Measurements from ENCODE around the gene PCYT2. TPM values are rescaled to one million over a fixed set of nuclear protein-coding genes. Genes with fewer than 3 reads are reported as not detected.

The PCYT2 gene
- total RNA-seq, 1 donor: 67.0 TPM

DNA sequence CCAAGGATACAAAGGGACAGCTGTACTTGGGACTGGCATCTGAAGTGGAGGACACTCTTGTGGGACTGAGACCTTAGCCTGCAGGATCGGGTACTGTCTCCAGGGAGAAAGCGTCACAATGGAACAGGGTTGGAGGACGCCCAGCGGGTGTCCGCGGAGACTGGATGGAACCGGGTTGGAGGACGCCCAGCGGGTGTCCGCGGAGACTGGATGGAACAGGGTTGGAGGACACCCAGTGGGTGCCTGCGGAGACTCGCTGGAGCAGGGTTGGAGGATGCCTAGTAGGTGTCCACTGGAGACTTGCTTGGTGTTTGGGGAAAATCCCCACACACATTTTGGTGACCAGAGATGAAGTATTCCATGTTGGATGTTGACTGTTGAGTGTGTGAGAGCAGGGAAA, 36.0 kb upstream of the PCYT2 start, which contains the start of gene MYADML2:
TSS of gene MYADML2 (minus strand) at position 45 of the 400 bp plus-strand sequence. CDS start 5,492 bp downstream, outside the sequence.
- TF ChIP-seq, protein P1, sequence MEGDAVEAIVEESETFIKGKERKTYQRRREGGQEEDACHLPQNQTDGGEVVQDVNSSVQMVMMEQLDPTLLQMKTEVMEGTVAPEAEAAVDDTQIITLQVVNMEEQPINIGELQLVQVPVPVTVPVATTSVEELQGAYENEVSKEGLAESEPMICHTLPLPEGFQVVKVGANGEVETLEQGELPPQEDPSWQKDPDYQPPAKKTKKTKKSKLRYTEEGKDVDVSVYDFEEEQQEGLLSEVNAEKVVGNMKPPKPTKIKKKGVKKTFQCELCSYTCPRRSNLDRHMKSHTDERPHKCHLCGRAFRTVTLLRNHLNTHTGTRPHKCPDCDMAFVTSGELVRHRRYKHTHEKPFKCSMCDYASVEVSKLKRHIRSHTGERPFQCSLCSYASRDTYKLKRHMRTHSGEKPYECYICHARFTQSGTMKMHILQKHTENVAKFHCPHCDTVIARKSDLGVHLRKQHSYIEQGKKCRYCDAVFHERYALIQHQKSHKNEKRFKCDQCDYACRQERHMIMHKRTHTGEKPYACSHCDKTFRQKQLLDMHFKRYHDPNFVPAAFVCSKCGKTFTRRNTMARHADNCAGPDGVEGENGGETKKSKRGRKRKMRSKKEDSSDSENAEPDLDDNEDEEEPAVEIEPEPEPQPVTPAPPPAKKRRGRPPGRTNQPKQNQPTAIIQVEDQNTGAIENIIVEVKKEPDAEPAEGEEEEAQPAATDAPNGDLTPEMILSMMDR (IDR thresholded peaks at IDR 0.05; ENCODE audit: extremely low read depth, low read depth, low read length): no peak
- no peak within 1 kb of the TSS for H3K4me3 ChIP-seq (ENCODE audit: insufficient read depth, low read length)

DNA sequence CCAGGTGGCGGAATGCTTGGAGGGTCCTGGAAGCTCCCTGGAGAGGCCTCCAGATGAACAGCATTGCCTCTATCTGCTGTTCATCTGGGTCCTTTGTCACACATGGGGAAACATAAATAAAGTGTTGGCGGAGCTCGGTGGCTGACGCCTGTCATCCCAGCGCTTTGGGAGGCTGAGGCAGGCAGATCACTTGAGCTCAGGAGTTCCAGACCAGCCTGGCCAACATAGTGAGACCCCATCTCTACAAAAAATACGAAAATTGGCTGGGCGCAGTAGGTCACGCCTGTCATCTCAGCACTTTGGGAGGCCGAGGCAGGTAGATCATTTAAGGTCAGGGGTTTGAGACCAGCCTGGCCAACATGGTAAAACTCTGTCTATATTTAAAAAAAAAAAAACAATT, 33.7 kb upstream of the PCYT2 start:
- Histone ChIP-seq H2AFZ (ENCODE audit: low read length) (no peak overlapping the region), H3K4me2 (ENCODE audit: insufficient read depth, low read length) (no peak overlapping the region), H3K27ac (ENCODE audit: low read depth, low read length) (no peak overlapping the region), H3K27me3 (ENCODE audit: insufficient read depth, low read length) (peaks cover 7% of the 10 kb centered on the region), H3K36me3 (ENCODE audit: insufficient read depth, low read length) (no peaks in the 10 kb centered on the region), H3K9me3 (ENCODE audit: low read depth, low read length) (no peaks in the 10 kb centered on the region), H3K79me2 (ENCODE audit: insufficient read depth, low read length) (no peaks in the 10 kb centered on the region), H3K4me3 (ENCODE audit: insufficient read depth, low read length) (no peak overlapping the region), H3K4me1 (ENCODE audit: insufficient read depth, low read length) (no peaks in the 10 kb centered on the region), H4K20me1 (ENCODE audit: insufficient read depth, low read length) (no peaks in the 10 kb centered on the region)
- no peak for DNase-seq (ENCODE audit: insufficient read length, low spot score, missing footprints)
- TF ChIP-seq, protein P1 (IDR thresholded peaks at IDR 0.05; ENCODE audit: extremely low read depth, low read depth, low read length): no peak

More for the DNA sequence above, 36.0 kb upstream of the PCYT2 start, which contains the start of gene MYADML2:
- H3K36me3 ChIP-seq (ENCODE audit: insufficient read depth, low read length): no peaks in the 10 kb centered on the region
- no peaks in the 10 kb centered on the region for H3K9me3 ChIP-seq (ENCODE audit: low read depth, low read length)
- no peak for DNase-seq (ENCODE audit: insufficient read length, low spot score, missing footprints)
- H3K4me1 ChIP-seq (ENCODE audit: insufficient read depth, low read length): no peaks in the 10 kb centered on the region
- no peak within 1 kb of the TSS for H3K4me2 ChIP-seq (ENCODE audit: insufficient read depth, low read length)
- H3K27me3 ChIP-seq (ENCODE audit: insufficient read depth, low read length): peaks cover 7% of the 10 kb centered on the region
- no peak within 1 kb of the TSS for H2AFZ ChIP-seq (ENCODE audit: low read length)
- no peaks in the 10 kb centered on the region for H3K79me2 ChIP-seq (ENCODE audit: insufficient read depth, low read length)
- H4K20me1 ChIP-seq (ENCODE audit: insufficient read depth, low read length): no peaks in the 10 kb centered on the region
- H3K27ac ChIP-seq (ENCODE audit: low read depth, low read length): no peak within 1 kb of the TSS

DNA sequence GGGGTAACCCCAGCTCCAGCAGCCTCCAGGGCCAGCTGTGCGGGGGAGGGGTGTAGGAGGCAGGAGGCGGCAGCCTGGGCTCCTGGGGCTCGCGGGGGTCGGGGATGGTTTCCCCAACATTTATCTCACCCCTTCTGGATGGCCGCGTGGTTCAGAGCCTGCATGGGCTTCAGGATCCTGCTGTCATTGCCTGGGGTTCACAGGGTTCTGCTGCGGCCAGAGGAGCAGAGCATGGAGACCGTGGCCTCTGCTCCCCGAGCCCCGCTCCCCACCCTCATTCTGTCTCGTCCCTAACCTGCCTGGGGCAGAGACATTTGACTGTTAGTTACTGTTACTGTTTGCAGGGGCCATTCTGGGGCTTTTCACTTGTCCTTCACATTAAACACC, 31.0 kb upstream of the PCYT2 start:
- Histone ChIP-seq H3K4me1 (ENCODE audit: insufficient read depth, low read length) (no peaks in the 10 kb centered on the region), H3K4me3 (ENCODE audit: insufficient read depth, low read length) (no peak overlapping the region), H3K36me3 (ENCODE audit: insufficient read depth, low read length) (no peaks in the 10 kb centered on the region), H3K27me3 (ENCODE audit: insufficient read depth, low read length) (peaks cover 7% of the 10 kb centered on the region), H4K20me1 (ENCODE audit: insufficient read depth, low read length) (no peaks in the 10 kb centered on the region), H3K27ac (ENCODE audit: low read depth, low read length) (no peak overlapping the region), H3K9me3 (ENCODE audit: low read depth, low read length) (no peaks in the 10 kb centered on the region), H3K4me2 (ENCODE audit: insufficient read depth, low read length) (no peak overlapping the region), H3K79me2 (ENCODE audit: insufficient read depth, low read length) (no peaks in the 10 kb centered on the region), H2AFZ (ENCODE audit: low read length) (no peak overlapping the region)
- TF ChIP-seq, protein P1 (IDR thresholded peaks at IDR 0.05; ENCODE audit: extremely low read depth, low read depth, low read length): no peak
- DNase-seq (ENCODE audit: insufficient read length, low spot score, missing footprints): no peak

DNA sequence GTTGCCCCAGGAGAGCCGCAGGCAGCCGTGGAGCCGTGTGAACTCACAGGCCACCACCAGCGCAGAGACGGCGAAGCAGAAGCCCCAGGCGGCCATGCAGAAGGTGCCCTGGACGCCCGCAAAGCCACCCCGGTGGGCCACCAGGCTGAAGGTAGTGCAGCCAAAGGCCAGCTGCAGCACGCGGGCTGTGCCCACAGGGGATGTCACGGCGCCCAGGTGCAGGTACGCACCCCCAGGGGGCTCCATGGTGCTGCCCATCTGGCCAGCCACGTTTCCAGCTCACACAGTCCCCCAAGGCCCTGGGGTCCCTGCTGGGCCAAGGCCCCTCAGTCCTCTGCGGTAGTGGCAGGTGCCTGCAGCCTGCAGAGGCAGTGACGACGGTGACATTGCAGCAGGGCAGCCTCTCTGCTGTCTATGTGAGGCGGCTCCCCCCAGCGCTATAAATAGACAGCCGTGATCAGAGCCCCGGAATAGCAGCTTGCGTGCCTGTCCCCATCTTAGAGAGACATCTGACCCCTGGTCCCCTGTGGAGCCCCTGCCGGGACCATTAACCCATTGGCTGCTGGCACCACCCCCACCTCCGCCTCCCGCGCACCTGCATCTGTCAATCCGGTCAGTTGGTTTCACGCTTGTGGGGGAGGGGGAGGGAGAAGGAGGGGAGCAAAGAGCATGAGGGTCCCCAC, 30.4 kb upstream of the PCYT2 start:
- Histone ChIP-seq H3K36me3 (ENCODE audit: insufficient read depth, low read length) (no peaks in the 10 kb centered on the region), H3K27ac (ENCODE audit: low read depth, low read length) (no peak overlapping the region), H3K4me2 (ENCODE audit: insufficient read depth, low read length) (no peak overlapping the region), H3K79me2 (ENCODE audit: insufficient read depth, low read length) (peaks cover 3% of the 10 kb centered on the region), H2AFZ (ENCODE audit: low read length) (no peak overlapping the region), H3K27me3 (ENCODE audit: insufficient read depth, low read length) (peaks cover 7% of the 10 kb centered on the region), H3K4me3 (ENCODE audit: insufficient read depth, low read length) (no peak overlapping the region), H3K9me3 (ENCODE audit: low read depth, low read length) (no peaks in the 10 kb centered on the region), H3K4me1 (ENCODE audit: insufficient read depth, low read length) (peaks cover 3% of the 10 kb centered on the region), H4K20me1 (ENCODE audit: insufficient read depth, low read length) (no peaks in the 10 kb centered on the region)
- DNase-seq (ENCODE audit: insufficient read length, low spot score, missing footprints): no peak
- TF ChIP-seq, protein P1 (IDR thresholded peaks at IDR 0.05; ENCODE audit: extremely low read depth, low read depth, low read length): no peak

Measured in osteoblast (primary cell).